Upper lobe of left lung (tissue), 6 donors: ENCODE results near the gene RTEL1. TPM values are rescaled to one million over a fixed set of nuclear protein-coding genes. Genes with fewer than 3 reads are reported as not detected.

ENCODE experiments used
- ATAC-seq, 2 donors: fragments of 200-7000 bp; cut with Tn5 transposase; one replicate each; pipeline ENCODE4 v1.9.1; 2022; ENCODE audit warnings: mild to moderate bottlenecking in 2 of 2, moderate library complexity in 2 of 2; ENCODE audit not compliant: low FRiP score in 2 of 2
- DNase-seq, 2 donors: peaks; one replicate each; pipeline ENCODE4 v3.0.0-alpha.2; 2019 to 2020
- H3K27ac ChIP-seq, 4 donors: fragments of 200-600 bp; sonication (generic); one replicate each; pipeline ENCODE4 v1.5.1; 2016 to 2019
- H3K27me3 ChIP-seq, 4 donors: fragments of 200-600 bp; sonication (generic); one replicate each; pipeline ENCODE4 v1.5.1; 2017 to 2019
- H3K36me3 ChIP-seq, 4 donors: fragments of 200-600 bp; sonication (generic); one replicate each; pipeline ENCODE4 v1.5.1; 2016 to 2019
- H3K4me1 ChIP-seq, 4 donors: fragments of 200-600 bp; sonication (generic); one replicate each; pipeline ENCODE4 v1.5.1; 2018 to 2019
- H3K4me3 ChIP-seq, 4 donors: fragments of 200-600 bp; sonication (generic); one replicate each; pipeline ENCODE4 v1.5.1; 2017 to 2019; ENCODE audit warnings: mild to moderate bottlenecking in 2 of 4, moderate library complexity in 1 of 4
- H3K9me3 ChIP-seq, 4 donors: fragments of 200-600 bp; sonication (generic); one replicate each; pipeline ENCODE4 v1.5.1; 2018 to 2019
- EP300 ChIP-seq, 4 donors: sonication (generic); formaldehyde crosslinking; IDR thresholded peaks; one replicate each; pipeline ENCODE4 v1.5.1; 2017; ENCODE audit warnings: antibody characterized with exemption in 4 of 4, control low read depth in 2 of 4
- POLR2A ChIP-seq, 4 donors: fragments of 450-650 bp; IDR thresholded peaks; one replicate each; pipeline ENCODE4 v1.5.1; 2016 to 2017; ENCODE audit warnings: antibody characterized with exemption in 4 of 4, mild to moderate bottlenecking in 2 of 4
- POLR2AphosphoS5 ChIP-seq, 2 donors: sonication (generic); formaldehyde crosslinking; IDR thresholded peaks; one replicate each; pipeline ENCODE4 v1.5.1; 2017; ENCODE audit warnings: antibody characterized with exemption in 2 of 2
- WGBS, 2 donors: methylation state at CpG; one replicate each; pipeline ENCODE4 v1.1.5; 2017 to 2018; 5-methylcytosine and 5-hydroxymethylcytosine counted together
- total RNA-seq, 6 donors: library from RNA; depleted of rRNA in 4 of 6; stranded (reverse); fragments of >200 nt in 4 of 6; gene quantifications; one replicate each; pipeline versions ENCODE4 v1.1.0 to v1.2.1, GENCODE V29; 2016 to 2021
- TF ChIP-seq, protein P1 (sequence below), 6 experiments: fragments of 450-650 bp in 4 of 6; fragments of 200-600 bp in 2 of 6; sonication (generic) in 2 of 6; IDR thresholded peaks; one replicate each; pipeline ENCODE4 v1.5.1; 2016 to 2019; ENCODE audit warnings: antibody characterized with exemption in 6 of 6
- donor health status: DM: no; HTN: no; CAD: no; lungs with moderate emphysema.
- donor health status: DM: no; HTN: yes; CAD: no; lungs with severe emphysema.

Gene RTEL1
- total RNA-seq, 6 donors from 2014 or later: 8.6 to 73.3 (median 32.5) TPM

DNA sequence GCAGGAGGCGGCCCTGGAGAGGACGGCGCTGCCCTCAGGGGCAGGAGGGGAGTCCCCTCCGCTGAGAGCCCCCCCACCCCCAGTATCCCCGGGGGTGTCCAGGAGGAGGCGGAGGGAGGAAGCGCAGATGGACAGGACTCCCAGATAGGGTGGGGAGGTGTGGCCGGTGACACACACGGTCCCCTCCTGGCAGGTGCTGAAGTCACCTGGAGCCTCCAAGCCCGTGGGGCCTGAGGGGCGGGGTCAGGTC lies 6.2 kb upstream of the RTEL1 start:
- Histone ChIP-seq H3K4me1 (peaks cover 27 to 32% (median 28%) of the 10 kb centered on the region in 4 donors), H3K4me3 (peak overlapping the region; percentile 14 to 73 (median 60)), H3K27ac (peak overlapping the region in 1 of 4 donors; percentile 26), H3K27me3 (peaks cover 0 to 12% (median 6%) of the 10 kb centered on the region in 4 donors), H3K9me3 (no peaks in the 10 kb centered on the region), H3K36me3 (no peaks in the 10 kb centered on the region)
- DNase-seq (no peak), ATAC-seq (no peak)
- 17 to 20% methylated on average over 1 to 11 of the region's 11 CpGs for WGBS, 2 donors
- no peak for TF ChIP-seq POLR2A (IDR thresholded peaks at IDR 0.05)
- no peak for TF ChIP-seq EP300 (IDR thresholded peaks at IDR 0.05)
- TF ChIP-seq POLR2AphosphoS5 (IDR thresholded peaks at IDR 0.05): no peak
- TF ChIP-seq, protein P1, sequence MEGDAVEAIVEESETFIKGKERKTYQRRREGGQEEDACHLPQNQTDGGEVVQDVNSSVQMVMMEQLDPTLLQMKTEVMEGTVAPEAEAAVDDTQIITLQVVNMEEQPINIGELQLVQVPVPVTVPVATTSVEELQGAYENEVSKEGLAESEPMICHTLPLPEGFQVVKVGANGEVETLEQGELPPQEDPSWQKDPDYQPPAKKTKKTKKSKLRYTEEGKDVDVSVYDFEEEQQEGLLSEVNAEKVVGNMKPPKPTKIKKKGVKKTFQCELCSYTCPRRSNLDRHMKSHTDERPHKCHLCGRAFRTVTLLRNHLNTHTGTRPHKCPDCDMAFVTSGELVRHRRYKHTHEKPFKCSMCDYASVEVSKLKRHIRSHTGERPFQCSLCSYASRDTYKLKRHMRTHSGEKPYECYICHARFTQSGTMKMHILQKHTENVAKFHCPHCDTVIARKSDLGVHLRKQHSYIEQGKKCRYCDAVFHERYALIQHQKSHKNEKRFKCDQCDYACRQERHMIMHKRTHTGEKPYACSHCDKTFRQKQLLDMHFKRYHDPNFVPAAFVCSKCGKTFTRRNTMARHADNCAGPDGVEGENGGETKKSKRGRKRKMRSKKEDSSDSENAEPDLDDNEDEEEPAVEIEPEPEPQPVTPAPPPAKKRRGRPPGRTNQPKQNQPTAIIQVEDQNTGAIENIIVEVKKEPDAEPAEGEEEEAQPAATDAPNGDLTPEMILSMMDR (IDR thresholded peaks at IDR 0.05): no peak

- peaks cover 0 to 12% (median 6%) of the 10 kb centered on the region in 4 donors for H3K27me3 ChIP-seq
- DNase-seq: peak in 1 of 2 donors; percentile 90
- peak overlapping the region; percentile 46 to 73 (median 60) for H3K4me3 ChIP-seq
- no peaks in the 10 kb centered on the region for H3K9me3 ChIP-seq
- peak in 1 of 2 donors; percentile 54 for ATAC-seq
- no peaks in the 10 kb centered on the region for H3K36me3 ChIP-seq
- peaks cover 27 to 34% (median 30%) of the 10 kb centered on the region in 4 donors for H3K4me1 ChIP-seq
- no peak for TF ChIP-seq POLR2A (IDR thresholded peaks at IDR 0.05)
- peak overlapping the region in 2 of 4 donors; percentile 24 to 26 for H3K27ac ChIP-seq
- WGBS, 2 donors: 0 to 1% methylated on average over 17 to 40 of the region's 91 CpGs
These were observed 5.7 kb upstream of the RTEL1 start for GRCh38 chr20:63652192-63652980.

DNA sequence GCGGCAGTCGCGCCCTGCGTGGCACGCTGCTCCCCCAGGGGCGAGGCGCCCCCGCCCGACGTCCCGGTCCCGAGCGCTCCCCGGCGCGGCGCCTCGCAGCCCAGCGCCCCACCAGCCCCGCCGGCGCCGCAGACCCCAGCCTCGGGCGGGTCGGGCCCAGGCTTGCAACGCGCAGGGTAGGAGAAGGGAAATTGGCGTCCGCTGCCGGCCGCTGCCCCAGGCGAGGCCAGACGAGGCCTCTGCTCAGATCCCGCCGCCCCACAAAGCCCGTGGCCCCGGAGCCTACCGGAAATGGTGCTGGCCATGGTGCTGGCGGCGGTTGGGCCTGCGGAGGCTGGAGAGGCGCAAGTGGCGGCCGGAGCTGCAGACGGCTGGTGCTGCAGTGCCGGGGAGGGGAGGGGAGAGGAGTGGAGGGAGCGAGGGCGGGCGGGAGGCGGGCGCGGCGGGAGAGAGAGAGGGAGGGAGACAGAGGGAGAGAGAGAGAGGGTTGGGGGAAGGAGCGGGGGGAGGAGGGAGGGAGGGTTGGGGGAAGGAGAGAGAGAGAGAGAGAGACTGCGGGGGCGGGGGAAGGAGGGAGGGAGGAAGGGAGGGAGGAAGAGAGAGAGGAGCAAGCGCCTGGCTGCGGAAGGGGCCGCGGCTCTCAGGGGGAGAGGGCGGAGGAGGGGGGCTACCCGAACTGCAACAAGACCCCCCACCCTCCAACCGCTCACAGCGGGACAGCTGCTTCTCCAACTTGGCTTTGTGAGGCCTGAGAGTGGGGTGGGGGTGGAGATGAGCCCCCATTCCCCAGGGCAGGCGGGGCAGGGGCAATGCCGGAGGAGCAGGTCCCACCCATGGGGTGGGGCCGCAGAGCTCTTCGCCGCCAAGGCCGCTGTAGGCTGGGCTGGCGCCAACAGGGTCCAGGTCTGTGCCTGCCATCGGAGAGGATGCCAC lies 4.8 kb upstream of the RTEL1 start, which contains the start of gene STMN3:
Gene STMN3, minus strand, starts transcription at position 384 of the 933 bp plus-strand sequence. Its CDS starts 79 bp downstream, at position 305.
- Histone ChIP-seq H3K27me3 (peaks cover 0 to 12% (median 6%) of the 10 kb centered on the region in 4 donors), H3K4me3 (peak within 1 kb of the TSS; percentile 46 to 73 (median 60)), H3K27ac (peak within 1 kb of the TSS; percentile 23 to 69 (median 35)), H3K4me1 (peaks cover 32 to 41% (median 36%) of the 10 kb centered on the region in 4 donors), H3K9me3 (no peaks in the 10 kb centered on the region), H3K36me3 (no peaks in the 10 kb centered on the region)
- TF ChIP-seq EP300 (IDR thresholded peaks at IDR 0.05) (no peak), POLR2AphosphoS5 (IDR thresholded peaks at IDR 0.05) (peak; percentile 30 to 36), POLR2A (IDR thresholded peaks at IDR 0.05) (no peak)
- TF ChIP-seq, protein P1 (IDR thresholded peaks at IDR 0.05): no peak
- peak; percentile 77 to 86 for ATAC-seq
- WGBS, 2 donors: 1% methylated on average over 9 to 14 of the region's 73 CpGs
- peak; percentile 82 to 95 for DNase-seq

GRCh38 chr20:63653974-63654668 lies 4.0 kb upstream of the RTEL1 start:
- TF ChIP-seq POLR2AphosphoS5 (IDR thresholded peaks at IDR 0.05): no peak
- TF ChIP-seq POLR2A (IDR thresholded peaks at IDR 0.05): no peak
- TF ChIP-seq, protein P1 (IDR thresholded peaks at IDR 0.05): no peak
- TF ChIP-seq EP300 (IDR thresholded peaks at IDR 0.05): no peak
- Histone ChIP-seq H3K36me3 (no peaks in the 10 kb centered on the region), H3K27me3 (peaks cover 0 to 12% (median 6%) of the 10 kb centered on the region in 4 donors), H3K4me1 (peaks cover 35 to 46% (median 42%) of the 10 kb centered on the region in 4 donors), H3K4me3 (peak overlapping the region in 3 of 4 donors; percentile 59 to 73 (median 61)), H3K9me3 (no peaks in the 10 kb centered on the region), H3K27ac (peak overlapping the region in 3 of 4 donors; percentile 23 to 69 (median 46))
- WGBS, 2 donors: 48 to 50% methylated on average over 10 to 15 of the region's 15 CpGs
- DNase-seq: no peak
- no peak for ATAC-seq
